Measurements from ENCODE around the gene TMEM219.

DNA sequence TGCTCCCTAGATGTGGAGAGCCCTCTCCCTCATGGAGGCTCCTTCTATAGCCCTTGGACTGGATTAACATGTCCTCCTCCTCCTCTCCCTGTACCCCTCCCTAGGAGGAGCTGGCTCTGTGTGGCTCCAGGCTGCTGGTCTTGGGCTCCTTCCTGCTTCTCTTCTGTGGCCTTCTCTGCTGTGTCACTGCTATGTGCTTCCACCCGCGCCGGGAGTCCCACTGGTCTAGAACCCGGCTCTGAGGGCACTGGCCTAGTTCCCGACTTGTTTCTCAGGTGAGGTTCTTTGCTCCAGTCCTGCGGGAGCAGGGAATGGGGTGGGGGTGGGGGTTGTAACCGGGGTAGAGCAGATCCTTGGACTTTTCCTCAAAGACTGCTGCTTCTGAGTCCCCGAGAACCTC, 9.4 kb downstream of the TMEM219 start:
- TF ChIP-seq RCOR1 (conservative IDR thresholded peaks at IDR 0.05; ENCODE audit: low read depth, low read length) (no peak), YY1 (IDR thresholded peaks at IDR 0.05; ENCODE audit: low read depth, low read length) (no peak), E2F4 (IDR thresholded peaks at IDR 0.05; ENCODE audit: low read depth, low read length) (no peak), RAD21 (IDR thresholded peaks at IDR 0.05; ENCODE audit: insufficient read depth, low read depth, low read length) (no peak), SPI1 (IDR thresholded peaks at IDR 0.05; ENCODE audit: borderline replicate concordance, insufficient read depth, low read depth, low read length) (no peak), FOXM1 (IDR thresholded peaks at IDR 0.05; ENCODE audit: low read depth, low read length) (no peak), PML (IDR thresholded peaks at IDR 0.05; ENCODE audit: low read length) (no peak), EP300 (IDR thresholded peaks at IDR 0.05; ENCODE audit: borderline replicate concordance in 1 of 2, control insufficient read depth in 1 of 2, low read depth in 2 of 2, low read length in 2 of 2) (no peak), CTCF (IDR thresholded peaks at IDR 0.05 in 2 of 3, conservative IDR thresholded peaks at IDR 0.05 in 1 of 3; ENCODE audit: control insufficient read depth in 2 of 3, extremely low read depth in 1 of 3, insufficient read depth in 1 of 3, low read depth in 3 of 3, low read length in 3 of 3) (no peak), HDAC6 (IDR thresholded peaks at IDR 0.05; ENCODE audit: unreplicated experiment) (no peak)
- TF ChIP-seq, protein P1, sequence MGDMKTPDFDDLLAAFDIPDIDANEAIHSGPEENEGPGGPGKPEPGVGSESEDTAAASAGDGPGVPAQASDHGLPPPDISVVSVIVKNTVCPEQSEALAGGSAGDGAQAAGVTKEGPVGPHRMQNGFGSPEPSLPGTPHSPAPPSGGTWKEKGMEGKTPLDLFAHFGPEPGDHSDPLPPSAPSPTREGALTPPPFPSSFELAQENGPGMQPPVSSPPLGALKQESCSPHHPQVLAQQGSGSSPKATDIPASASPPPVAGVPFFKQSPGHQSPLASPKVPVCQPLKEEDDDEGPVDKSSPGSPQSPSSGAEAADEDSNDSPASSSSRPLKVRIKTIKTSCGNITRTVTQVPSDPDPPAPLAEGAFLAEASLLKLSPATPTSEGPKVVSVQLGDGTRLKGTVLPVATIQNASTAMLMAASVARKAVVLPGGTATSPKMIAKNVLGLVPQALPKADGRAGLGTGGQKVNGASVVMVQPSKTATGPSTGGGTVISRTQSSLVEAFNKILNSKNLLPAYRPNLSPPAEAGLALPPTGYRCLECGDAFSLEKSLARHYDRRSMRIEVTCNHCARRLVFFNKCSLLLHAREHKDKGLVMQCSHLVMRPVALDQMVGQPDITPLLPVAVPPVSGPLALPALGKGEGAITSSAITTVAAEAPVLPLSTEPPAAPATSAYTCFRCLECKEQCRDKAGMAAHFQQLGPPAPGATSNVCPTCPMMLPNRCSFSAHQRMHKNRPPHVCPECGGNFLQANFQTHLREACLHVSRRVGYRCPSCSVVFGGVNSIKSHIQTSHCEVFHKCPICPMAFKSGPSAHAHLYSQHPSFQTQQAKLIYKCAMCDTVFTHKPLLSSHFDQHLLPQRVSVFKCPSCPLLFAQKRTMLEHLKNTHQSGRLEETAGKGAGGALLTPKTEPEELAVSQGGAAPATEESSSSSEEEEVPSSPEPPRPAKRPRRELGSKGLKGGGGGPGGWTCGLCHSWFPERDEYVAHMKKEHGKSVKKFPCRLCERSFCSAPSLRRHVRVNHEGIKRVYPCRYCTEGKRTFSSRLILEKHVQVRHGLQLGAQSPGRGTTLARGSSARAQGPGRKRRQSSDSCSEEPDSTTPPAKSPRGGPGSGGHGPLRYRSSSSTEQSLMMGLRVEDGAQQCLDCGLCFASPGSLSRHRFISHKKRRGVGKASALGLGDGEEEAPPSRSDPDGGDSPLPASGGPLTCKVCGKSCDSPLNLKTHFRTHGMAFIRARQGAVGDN (IDR thresholded peaks at IDR 0.05), result no peak

Measured in GM12878 (cell line).